CD4-positive, alpha-beta memory T cell (primary cell): ENCODE results near the gene CCDC71. TPM values are rescaled to one million over a fixed set of nuclear protein-coding genes. Genes with fewer than 3 reads are reported as not detected.
A peak's percentile ranks its signal among the peaks of the same experiment; 100 is the strongest.

Source experiments
- CTCF ChIA-PET: fragments of 350-600 bp; sonication (Branson Sonifier 250); formaldehyde crosslinking; loops from one replicate; lab custom pipeline; 2021; ENCODE audit warnings: inconsistent platforms; ENCODE audit not compliant: partially characterized antibody; lab: Charles Lee
- POLR2A ChIA-PET: fragments of 350-600 bp; sonication (Branson Sonifier 250); formaldehyde crosslinking; loops from one replicate; lab custom pipeline; 2021; ENCODE audit not compliant: partially characterized antibody; lab: Charles Lee
- DNase-seq, 5 donors: peaks; one replicate each; pipeline versions ENCODE4 v3.0.0 to v3.0.0-alpha.2; 2020 to 2022; ENCODE audit warnings: mixed read lengths in 1 of 5
- H3K27ac ChIP-seq: one replicate; pipeline ENCODE4 v1.7.0; 2013; ENCODE audit warnings: low read depth, low read length
- H3K27me3 ChIP-seq: 2 replicates; pipeline ENCODE4 v1.7.0; 2013; ENCODE audit warnings: mild to moderate bottlenecking, low read length, moderate library complexity; ENCODE audit not compliant: insufficient read depth
- H3K36me3 ChIP-seq: 2 replicates; pipeline ENCODE4 v1.7.0; 2013; ENCODE audit warnings: mild to moderate bottlenecking, low read length, moderate library complexity; ENCODE audit not compliant: insufficient read depth
- H3K4me1 ChIP-seq: 2 replicates; pipeline ENCODE4 v1.7.0; 2013; ENCODE audit warnings: mild to moderate bottlenecking, low read length, moderate library complexity; ENCODE audit not compliant: insufficient read depth
- H3K4me3 ChIP-seq, 2 donors: one replicate each; pipeline ENCODE4 v1.7.0; 2013; ENCODE audit warnings: low read length in 2 of 2, mild to moderate bottlenecking in 1 of 2
- H3K9me3 ChIP-seq, 2 donors: one replicate each; pipeline ENCODE4 v1.7.0; 2013; ENCODE audit warnings: low read length in 2 of 2, control low read depth in 1 of 2; ENCODE audit not compliant: control insufficient read depth in 1 of 2
- H3K27ac Mint-ChIP-seq, 7 donors: one replicate each; pipeline ENCODE4 v1.8.0; 2020 to 2021; ENCODE audit warnings: mixed read lengths in 7 of 7, mild to moderate bottlenecking in 6 of 7, inconsistent platforms in 3 of 7, moderate library complexity in 3 of 7
- H3K27me3 Mint-ChIP-seq, 2 donors: one replicate each; pipeline ENCODE4 v1.8.0; 2020 to 2021; ENCODE audit warnings: mixed read lengths in 2 of 2
- H3K36me3 Mint-ChIP-seq, 2 donors: one replicate each; pipeline ENCODE4 v1.8.0; 2020 to 2021; ENCODE audit warnings: mixed read lengths in 2 of 2, inconsistent platforms in 1 of 2, mild to moderate bottlenecking in 1 of 2
- H3K4me1 Mint-ChIP-seq, 4 donors: one replicate each; pipeline ENCODE4 v1.8.0; 2020 to 2021; ENCODE audit warnings: mixed read lengths in 4 of 4, mild to moderate bottlenecking in 1 of 4
- H3K4me3 Mint-ChIP-seq, 8 donors: one replicate each; pipeline ENCODE4 v1.8.0; 2020 to 2021; ENCODE audit warnings: mixed read lengths in 8 of 8, mild to moderate bottlenecking in 7 of 8, moderate library complexity in 6 of 8, inconsistent platforms in 3 of 8
- H3K9me3 Mint-ChIP-seq, 8 donors: one replicate each; pipeline ENCODE4 v1.8.0; 2020 to 2021; ENCODE audit warnings: mixed read lengths in 8 of 8, mild to moderate bottlenecking in 5 of 8, inconsistent platforms in 3 of 8, moderate library complexity in 1 of 8
- intact Hi-C: fragments of 100-400 bp; cut with micrococcal nuclease; formaldehyde crosslinking; loops from one replicate; pipeline ENCODE4 v1.15.1; 2023
- polyA plus RNA-seq, 2 donors: library from polyadenylated mRNA; unstranded; fragments of 300-500 nt; fragmentation: Illumina TruSeq; gene quantifications; one replicate each; pipeline ENCODE4 v1.2.3, GENCODE V29; 2021
- total RNA-seq, 2 experiments: library from RNA; stranded (reverse); gene quantifications; one replicate each; pipeline ENCODE4 v1.2.3, GENCODE V29; 2021

The CCDC71 gene
- total and polyA plus RNA-seq, 4 experiments from 2014 or later = 0.13 to 33.5 (median 16.8) TPM

- ChIA-PET POLR2A (interaction anchor here (1.5 to 5.9 kb wide), 3 partner anchors 17 to 102 kb away, joined by 4 to 105 read pairs (median 66); partner anchors contain the start of genes NDUFAF3, QARS1 and QRICH1), CTCF (interaction anchor here (1.1 to 1.2 kb wide), 3 partner anchors 35 to 133 kb away, joined by 3 read pairs; partner anchors contain the start of gene WDR6)
- Mint-ChIP-seq H3K36me3 (peaks cover 5 to 7% of the 10 kb centered on the region in 2 donors), H3K4me3 (no peak overlapping the region), H3K27ac (peak overlapping the region in 1 of 7 donors; percentile 25), H3K4me1 (peaks cover 7 to 29% (median 15%) of the 10 kb centered on the region in 4 donors), H3K9me3 (no peaks in the 10 kb centered on the region), H3K27me3 (no peaks in the 10 kb centered on the region)
- Histone ChIP-seq H3K36me3 (no peaks in the 10 kb centered on the region), H3K27me3 (no peaks in the 10 kb centered on the region), H3K27ac (no peak overlapping the region), H3K4me3 (no peak overlapping the region), H3K4me1 (peaks cover 23% of the 10 kb centered on the region), H3K9me3 (no peaks in the 10 kb centered on the region)
- no peak for DNase-seq
- intact Hi-C loops = no loop called here
These were observed 42.4 kb downstream of the CCDC71 start for GRCh38 chr3:49123687-49124086.

DNA sequence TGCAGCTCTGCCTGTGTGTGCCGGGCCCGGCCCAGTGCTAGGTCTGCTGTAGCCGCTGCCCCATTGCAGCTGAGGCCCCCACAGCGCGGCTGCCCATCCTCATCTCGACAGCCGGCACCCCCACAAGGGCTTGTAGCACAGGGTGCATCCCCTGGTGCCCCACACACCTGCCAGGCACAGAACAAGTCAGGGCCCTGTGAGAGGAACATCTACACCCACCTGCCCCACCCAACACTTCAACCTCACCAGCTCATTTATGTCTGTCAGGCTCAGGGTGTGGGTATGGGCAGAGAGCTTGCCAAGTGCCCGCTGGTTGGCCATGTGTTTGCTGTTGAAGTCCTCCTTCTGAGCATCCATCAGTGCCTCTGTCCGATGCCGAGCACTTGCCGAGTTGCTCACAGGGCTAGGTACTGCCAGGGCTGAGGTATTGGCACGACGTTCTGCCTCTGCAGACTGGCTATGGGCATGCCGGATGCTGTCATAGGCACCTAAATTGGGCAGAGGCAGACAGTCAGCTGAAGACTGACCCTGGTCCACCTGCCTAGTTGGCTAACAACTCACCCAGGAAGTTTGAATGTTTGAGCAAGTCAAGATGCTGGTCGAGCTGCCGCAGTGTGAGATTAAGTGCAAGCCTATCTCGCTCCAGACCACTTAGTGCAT lies 43.1 kb downstream of the CCDC71 start:
- intact Hi-C loops = no loop called here

GRCh38 chr3:49122451-49122850 lies 43.7 kb downstream of the CCDC71 start:
- Histone ChIP-seq H3K4me3 (no peak overlapping the region), H3K27me3 (no peaks in the 10 kb centered on the region), H3K4me1 (peaks cover 26% of the 10 kb centered on the region), H3K27ac (no peak overlapping the region), H3K36me3 (peaks cover 6% of the 10 kb centered on the region), H3K9me3 (no peaks in the 10 kb centered on the region)
- H3K9me3 Mint-ChIP-seq = no peaks in the 10 kb centered on the region
- no peaks in the 10 kb centered on the region for H3K27me3 Mint-ChIP-seq
- peaks cover 7 to 29% (median 18%) of the 10 kb centered on the region in 4 donors for H3K4me1 Mint-ChIP-seq
- H3K36me3 Mint-ChIP-seq = peaks cover 6 to 9% of the 10 kb centered on the region in 2 donors
- peak overlapping the region; percentile 70 to 95 (median 92) for H3K27ac Mint-ChIP-seq
- ChIA-PET CTCF (interaction anchor here (1.3 kb wide), 1 partner anchor 47 kb away, joined by 3 read pairs; no protein-coding TSS in a partner anchor), POLR2A (interaction anchor here (2.8 to 5.9 kb wide), 3 partner anchors 16 to 94 kb away, joined by 21 to 105 read pairs (median 66); partner anchors contain the start of genes IMPDH2, QARS1 and QRICH1)
- peak overlapping the region in 1 of 8 donors; percentile 39 for H3K4me3 Mint-ChIP-seq
- intact Hi-C loops = no loop called here
- DNase-seq = no peak

More for the DNA sequence above, 43.1 kb downstream of the CCDC71 start:
- ChIA-PET POLR2A (interaction anchor here (5.5 to 5.9 kb wide), 2 partner anchors 16 to 29 kb away, joined by 66 to 105 read pairs; partner anchors contain the start of genes QARS1 and QRICH1), CTCF (interaction anchor here (1.1 to 1.2 kb wide), 3 partner anchors 35 to 132 kb away, joined by 3 read pairs; partner anchors contain the start of gene WDR6)
- Mint-ChIP-seq H3K9me3 (no peaks in the 10 kb centered on the region), H3K4me1 (peaks cover 7 to 29% (median 15%) of the 10 kb centered on the region in 4 donors), H3K36me3 (peaks cover 5 to 7% of the 10 kb centered on the region in 2 donors), H3K4me3 (peak overlapping the region in 1 of 8 donors; percentile 10), H3K27me3 (no peaks in the 10 kb centered on the region), H3K27ac (peak overlapping the region in 1 of 7 donors; percentile 25)
- DNase-seq = no peak
- no peak overlapping the region for H3K4me3 ChIP-seq
- H3K9me3 ChIP-seq = no peaks in the 10 kb centered on the region
- no peak overlapping the region for H3K27ac ChIP-seq
- H3K27me3 ChIP-seq = no peaks in the 10 kb centered on the region
- peaks cover 26% of the 10 kb centered on the region for H3K4me1 ChIP-seq
- peaks cover under 1% of the 10 kb centered on the region for H3K36me3 ChIP-seq

DNA sequence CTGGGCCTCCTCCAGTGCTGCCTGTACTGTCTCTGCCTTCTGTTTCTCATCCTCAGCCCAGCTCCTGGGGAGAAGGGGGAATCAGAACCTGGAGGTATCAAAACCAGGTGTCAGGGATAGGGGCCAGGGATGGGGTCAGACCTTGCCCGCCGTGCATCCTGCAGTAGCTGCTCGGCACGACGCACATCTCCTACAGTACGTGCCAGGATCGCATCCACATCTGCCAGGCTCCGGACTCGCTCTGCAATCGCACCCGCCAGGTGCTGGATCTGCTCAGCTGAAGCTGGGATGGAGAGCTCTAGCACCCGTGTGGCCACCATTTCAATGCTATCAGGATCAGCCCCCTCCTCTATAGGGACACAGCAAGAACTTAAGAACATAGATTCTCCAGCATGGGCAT lies 44.1 kb downstream of the CCDC71 start:
- Mint-ChIP-seq H3K4me1 (peaks cover 7 to 29% (median 19%) of the 10 kb centered on the region in 4 donors), H3K9me3 (no peaks in the 10 kb centered on the region), H3K27me3 (no peaks in the 10 kb centered on the region), H3K4me3 (peak overlapping the region in 6 of 8 donors; percentile 33 to 90 (median 58)), H3K27ac (peak overlapping the region; percentile 70 to 95 (median 92)), H3K36me3 (peaks cover 9% of the 10 kb centered on the region in 2 donors)
- DNase-seq = no peak
- peaks cover 26% of the 10 kb centered on the region for H3K4me1 ChIP-seq
- H3K27ac ChIP-seq = no peak overlapping the region
- ChIA-PET POLR2A (interaction anchor here (1.3 to 5.9 kb wide), 9 partner anchors 11 to 203 kb away, joined by 4 to 105 read pairs (median 12); partner anchors contain the start of genes ARIH2, IMPDH2, LAMB2 and NDUFAF3), CTCF (interaction anchor here (1.3 to 3.2 kb wide), 3 partner anchors 29 to 134 kb away, joined by 3 to 24 read pairs (median 17); partner anchors contain the start of genes P4HTM and QRICH1)
- no peaks in the 10 kb centered on the region for H3K9me3 ChIP-seq
- intact Hi-C loops = no loop called here
- peaks cover 10% of the 10 kb centered on the region for H3K36me3 ChIP-seq
- no peaks in the 10 kb centered on the region for H3K27me3 ChIP-seq
- no peak overlapping the region for H3K4me3 ChIP-seq

- Mint-ChIP-seq H3K9me3 (no peaks in the 10 kb centered on the region), H3K36me3 (peaks cover 13 to 15% of the 10 kb centered on the region in 2 donors), H3K27ac (peak overlapping the region; percentile 70 to 95 (median 92)), H3K27me3 (no peaks in the 10 kb centered on the region), H3K4me3 (peak overlapping the region; percentile 53 to 90 (median 88)), H3K4me1 (peaks cover 7 to 33% (median 19%) of the 10 kb centered on the region in 4 donors)
- H3K4me3 ChIP-seq = peak overlapping the region in 1 of 2 donors; percentile 94
- peak overlapping the region; percentile 92 for H3K27ac ChIP-seq
- intact Hi-C loops = loop anchor here (2.0 kb wide), 2 partner anchors 38 to 50 kb away; partner anchors contain the start of gene KLHDC8B
- ChIA-PET CTCF (interaction anchor here (0.9 to 3.2 kb wide), 9 partner anchors 16 to 133 kb away, joined by 3 to 24 read pairs (median 4); partner anchors contain the start of genes NDUFAF3, P4HTM, QARS1 and QRICH1), POLR2A (interaction anchor here (0.6 to 5.9 kb wide), 27 partner anchors 9 to 1115 kb away, joined by 3 to 105 read pairs (median 5); partner anchors contain the start of genes ARIH2, BSN, CCDC71 and DAG1)
- peaks cover 18% of the 10 kb centered on the region for H3K36me3 ChIP-seq
- H3K4me1 ChIP-seq = peaks cover 26% of the 10 kb centered on the region
- H3K9me3 ChIP-seq = no peaks in the 10 kb centered on the region
- DNase-seq = peak in 1 of 5 donors; percentile 4
- H3K27me3 ChIP-seq = no peaks in the 10 kb centered on the region
These were observed 44.9 kb downstream of the CCDC71 start for GRCh38 chr3:49121132-49121736.

GRCh38 chr3:49120438-49121131 lies 45.5 kb downstream of the CCDC71 start, which contains the start of gene USP19:
USP19 (minus strand) TSS chr3:49120823; CDS start chr3:49119145, 1,678 bp downstream.
- peak; percentile 94 to 95 (median 95) for DNase-seq
- peak within 1 kb of the TSS; percentile 86 to 90 (median 89) for H3K4me3 Mint-ChIP-seq
- Histone ChIP-seq H3K4me1 (peaks cover 26% of the 10 kb centered on the region), H3K9me3 (no peaks in the 10 kb centered on the region), H3K4me3 (peak within 1 kb of the TSS; percentile 45 to 94), H3K27ac (peak within 1 kb of the TSS; percentile 92), H3K36me3 (peaks cover 25% of the 10 kb centered on the region), H3K27me3 (no peaks in the 10 kb centered on the region)
- peaks cover 18 to 21% of the 10 kb centered on the region in 2 donors for H3K36me3 Mint-ChIP-seq
- no peaks in the 10 kb centered on the region for H3K9me3 Mint-ChIP-seq
- intact Hi-C loops = loop anchor here (1.0 to 2.0 kb wide), 4 partner anchors 16 to 50 kb away; partner anchors contain the start of genes KLHDC8B, QARS1 and QRICH1
- POLR2A ChIA-PET = interaction anchor here (0.6 to 5.9 kb wide), 27 partner anchors 10 to 1116 kb away, joined by 3 to 105 read pairs (median 5); partner anchors contain the start of genes ARIH2, BSN, CCDC71 and DAG1
- no peaks in the 10 kb centered on the region for H3K27me3 Mint-ChIP-seq
- peak within 1 kb of the TSS; percentile 88 to 95 (median 92) for H3K27ac Mint-ChIP-seq
- CTCF ChIA-PET = interaction anchor here (0.9 to 3.2 kb wide), 9 partner anchors 10 to 132 kb away, joined by 3 to 24 read pairs (median 4); partner anchors contain the start of genes NDUFAF3, P4HTM, QARS1 and QRICH1
- H3K4me1 Mint-ChIP-seq = peaks cover 7 to 35% (median 19%) of the 10 kb centered on the region in 4 donors
